GM21360 (cell line): ENCODE measurements around the gene RASGEF1C.
"Not testable (repeated sequence)": the region's sequence is repeated elsewhere in the genome, so short reads cannot be mapped to it uniquely, and the experiment has no call there.

ENCODE experiments used
- ATAC-seq: cut with Tn5 transposase; IDR thresholded peaks from one replicate; pipeline ENCODE4 v1.9.1; 2021; ENCODE audit warnings: mild to moderate bottlenecking, moderate library complexity; ENCODE audit not compliant: unreplicated experiment

Gene RASGEF1C

GRCh38 chr5:180124662-180125061 is 84.3 kb downstream of the RASGEF1C start:
- ATAC-seq: not testable (repeated sequence)

- no peak for ATAC-seq
Observed at GRCh38 chr5:180122875-180123274, 86.1 kb downstream of the RASGEF1C start.

- no peak for ATAC-seq
Observed at GRCh38 chr5:180121826-180122413, 87.1 kb downstream of the RASGEF1C start.

- no peak for ATAC-seq
Observed at GRCh38 chr5:180120237-180121101, 88.5 kb downstream of the RASGEF1C start.

- no peak for ATAC-seq
Observed at GRCh38 chr5:180119903-180120236, 89.1 kb downstream of the RASGEF1C start.

- ATAC-seq: no peak
Observed at GRCh38 chr5:180119031-180119902, 89.7 kb downstream of the RASGEF1C start.

GRCh38 chr5:180118391-180118791 is 90.6 kb downstream of the RASGEF1C start:
- ATAC-seq: no peak

GRCh38 chr5:180117000-180117725 is 91.8 kb downstream of the RASGEF1C start:
- ATAC-seq: no peak

GRCh38 chr5:180116077-180116999 is 92.7 kb downstream of the RASGEF1C start:
- no peak for ATAC-seq

GRCh38 chr5:180115326-180116076 is 93.5 kb downstream of the RASGEF1C start:
- ATAC-seq: no peak

GRCh38 chr5:180114304-180115003 is 94.6 kb downstream of the RASGEF1C start:
- ATAC-seq: no peak

GRCh38 chr5:180113660-180114303 is 95.2 kb downstream of the RASGEF1C start:
- ATAC-seq: no peak

- no peak for ATAC-seq
Observed at GRCh38 chr5:180112181-180112861, 96.7 kb downstream of the RASGEF1C start.

- no peak for ATAC-seq
Observed at GRCh38 chr5:180111273-180112002, 97.6 kb downstream of the RASGEF1C start.

GRCh38 chr5:180109920-180110319 is 99.1 kb downstream of the RASGEF1C start:
- ATAC-seq: no peak

GRCh38 chr5:180107005-180107404 is 102.0 kb downstream of the RASGEF1C start:
- ATAC-seq: no peak

- no peak for ATAC-seq
Observed at GRCh38 chr5:180105827-180106312, 103.1 kb downstream of the RASGEF1C start.
